Neural cell (in vitro differentiated cells): ENCODE measurements around the gene SUMO3. TPM values are rescaled to one million over a fixed set of nuclear protein-coding genes. Genes with fewer than 3 reads are reported as not detected.

Source experiments
- H2AFZ ChIP-seq: fragments of 200-600, 300-800 bp; sonication (generic), shearing (Covaris generic); 2 replicates; pipeline ENCODE4 v1.6.0; 2014; ENCODE audit warnings: low read depth, mild to moderate bottlenecking, antibody characterized with exemption, low read length, moderate library complexity
- H3F3A ChIP-seq: fragments of 200-600 bp; shearing (Covaris generic); 2 replicates; pipeline ENCODE4 v1.6.1; 2016; ENCODE audit warnings: mild to moderate bottlenecking, moderate library complexity, mixed read lengths, antibody characterized with exemption, low read length; ENCODE audit not compliant: insufficient read depth, poor library complexity, severe bottlenecking
- H3K27ac ChIP-seq: fragments of 200-600, 300-800 bp; sonication (generic), shearing (Covaris generic); 2 replicates; pipeline ENCODE4 v1.5.1; 2014; ENCODE audit warnings: mild to moderate bottlenecking, low read length, moderate library complexity
- H3K27me3 ChIP-seq: fragments of 300-800, 200-600 bp; sonication (generic), shearing (Covaris generic); 2 replicates; pipeline ENCODE4 v1.6.0; 2014; ENCODE audit warnings: mild to moderate bottlenecking, low read depth, low read length, moderate library complexity; ENCODE audit not compliant: insufficient read depth
- H3K36me3 ChIP-seq: fragments of 300-800, 200-600 bp; sonication (generic), shearing (Covaris generic); 2 replicates; pipeline ENCODE4 v1.5.1; 2014; ENCODE audit warnings: mild to moderate bottlenecking, antibody characterized with exemption, low read length, moderate library complexity; ENCODE audit not compliant: insufficient read depth
- H3K4me2 ChIP-seq: fragments of 300-800, 200-600 bp; sonication (generic), shearing (Covaris generic); 2 replicates; pipeline ENCODE4 v1.6.0; 2014; ENCODE audit warnings: mild to moderate bottlenecking, low read length
- H3K4me3 ChIP-seq: fragments of 300-800, 200-600 bp; sonication (generic), shearing (Covaris generic); 2 replicates; pipeline ENCODE4 v1.5.1; 2014; ENCODE audit warnings: mild to moderate bottlenecking, low read length, moderate library complexity
- H3K79me2 ChIP-seq: fragments of 200-600 bp; shearing (Covaris generic); replicated peaks from 2 replicates; pipeline ENCODE4 v1.6.0; 2014; ENCODE audit warnings: mild to moderate bottlenecking, low read length, moderate library complexity; ENCODE audit not compliant: insufficient read depth
- H3K9ac ChIP-seq: fragments of 300-800, 200-600 bp; sonication (generic), shearing (Covaris generic); 2 replicates; pipeline ENCODE4 v1.6.1; 2016; ENCODE audit warnings: mild to moderate bottlenecking, low read length, mixed read lengths
- H3K9me2 ChIP-seq: fragments of 200-600 bp; shearing (Covaris generic); 2 replicates; pipeline ENCODE4 v1.6.1; 2016; ENCODE audit warnings: mild to moderate bottlenecking, low read length, mixed read lengths; ENCODE audit not compliant: insufficient read depth
- H3K9me3 ChIP-seq: fragments of 200-600, 300-800 bp; sonication (generic), shearing (Covaris generic); 2 replicates; pipeline ENCODE4 v1.6.1; 2016; ENCODE audit warnings: mild to moderate bottlenecking, mixed run types, low read length, moderate library complexity, mixed read lengths
- H4K20me1 ChIP-seq: fragments of 200-600 bp; shearing (Covaris generic); 2 replicates; pipeline ENCODE4 v1.6.1; 2016; ENCODE audit warnings: mild to moderate bottlenecking, mixed run types; ENCODE audit not compliant: insufficient read depth
- CTCF ChIP-seq: fragments of 450-650 bp; IDR thresholded peaks from 2 replicates; pipeline ENCODE4 v1.5.1; 2014; ENCODE audit warnings: antibody characterized with exemption, mild to moderate bottlenecking, moderate library complexity; ENCODE audit not compliant: poor library complexity, severe bottlenecking
- EP300 ChIP-seq: fragments of 450-650 bp; conservative IDR thresholded peaks from 2 replicates; pipeline ENCODE4 v1.6.1; 2014; ENCODE audit warnings: antibody characterized with exemption, mild to moderate bottlenecking, moderate library complexity; ENCODE audit not compliant: poor library complexity, severe bottlenecking
- EZH2 ChIP-seq: fragments of 200-600, 300-800 bp; shearing (Covaris generic), sonication (generic); IDR thresholded peaks from 2 replicates; pipeline ENCODE4 v1.6.1; 2014; ENCODE audit warnings: antibody characterized with exemption, low read length, borderline replicate concordance, mild to moderate bottlenecking; ENCODE audit not compliant: insufficient read depth, poor library complexity, severe bottlenecking
- MXI1 ChIP-seq: fragments of 450-650 bp; conservative IDR thresholded peaks from 2 replicates; pipeline ENCODE4 v1.6.1; 2014; ENCODE audit warnings: antibody characterized with exemption, mild to moderate bottlenecking; ENCODE audit not compliant: poor library complexity, severe bottlenecking
- POLR2AphosphoS5 ChIP-seq: IDR thresholded peaks from 2 replicates; pipeline ENCODE4 v1.6.1; 2012
- RAD21 ChIP-seq: fragments of 450-650 bp; conservative IDR thresholded peaks from 2 replicates; pipeline ENCODE4 v1.6.1; 2014; ENCODE audit warnings: antibody characterized with exemption, mild to moderate bottlenecking, moderate library complexity
- SMC3 ChIP-seq: fragments of 450-650 bp; conservative IDR thresholded peaks from 2 replicates; pipeline ENCODE4 v1.6.1; 2014; ENCODE audit warnings: antibody characterized with exemption, mild to moderate bottlenecking, moderate library complexity; ENCODE audit not compliant: poor library complexity
- TAF1 ChIP-seq: IDR thresholded peaks from 2 replicates; pipeline ENCODE4 v1.6.1; 2012; ENCODE audit warnings: low read depth
- polyA plus RNA-seq: library from polyadenylated mRNA; depleted of rRNA; stranded (reverse); fragments of >200 nt; gene quantifications from 2 replicates; pipeline ENCODE4 v1.2.3, GENCODE V29; 2014
- TF ChIP-seq, protein P1 (sequence below): IDR thresholded peaks from 2 replicates; pipeline ENCODE4 v1.6.1; 2012; ENCODE audit warnings: borderline replicate concordance

Gene SUMO3
- polyA plus RNA-seq, 1 donor from 2014 or later = 113 TPM

DNA sequence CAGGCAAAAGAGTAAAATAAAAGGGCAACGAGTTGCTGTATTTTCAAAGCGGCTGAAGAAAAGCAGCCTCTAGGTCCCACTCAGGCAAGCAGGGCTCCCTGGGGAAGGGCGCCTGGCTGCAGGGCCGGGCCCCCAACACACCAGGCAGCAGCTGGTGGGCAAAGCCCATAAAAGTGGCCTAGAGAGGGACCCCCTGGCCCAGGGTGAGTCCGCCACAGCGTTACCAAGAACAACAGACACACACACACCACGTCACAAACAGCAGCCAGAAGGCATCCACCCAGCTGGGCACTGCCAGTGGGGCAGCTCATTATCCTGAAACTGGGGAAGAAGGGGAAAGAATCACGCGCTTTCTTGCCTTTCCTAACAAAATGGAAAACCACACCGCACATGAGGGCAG is 4.7 kb downstream of the SUMO3 start:
- H3K27ac ChIP-seq = no peak overlapping the region
- no peaks in the 10 kb centered on the region for H3K27me3 ChIP-seq
- H3K9me3 ChIP-seq = no peaks in the 10 kb centered on the region
- no peak overlapping the region for H3K9ac ChIP-seq
- H3F3A ChIP-seq = no peaks in the 10 kb centered on the region
- H3K79me2 ChIP-seq = no peaks in the 10 kb centered on the region
- no peak overlapping the region for H2AFZ ChIP-seq
- no peaks in the 10 kb centered on the region for H3K36me3 ChIP-seq
- no peak overlapping the region for H3K4me2 ChIP-seq
- no peaks in the 10 kb centered on the region for H4K20me1 ChIP-seq
- no peak overlapping the region for H3K4me3 ChIP-seq
- no peaks in the 10 kb centered on the region for H3K9me2 ChIP-seq
- TF ChIP-seq CTCF (no peak), RAD21 (no peak), EP300 (no peak), MXI1 (no peak), EZH2 (no peak), TAF1 (no peak), SMC3 (no peak), POLR2AphosphoS5 (no peak)
- TF ChIP-seq, protein P1, sequence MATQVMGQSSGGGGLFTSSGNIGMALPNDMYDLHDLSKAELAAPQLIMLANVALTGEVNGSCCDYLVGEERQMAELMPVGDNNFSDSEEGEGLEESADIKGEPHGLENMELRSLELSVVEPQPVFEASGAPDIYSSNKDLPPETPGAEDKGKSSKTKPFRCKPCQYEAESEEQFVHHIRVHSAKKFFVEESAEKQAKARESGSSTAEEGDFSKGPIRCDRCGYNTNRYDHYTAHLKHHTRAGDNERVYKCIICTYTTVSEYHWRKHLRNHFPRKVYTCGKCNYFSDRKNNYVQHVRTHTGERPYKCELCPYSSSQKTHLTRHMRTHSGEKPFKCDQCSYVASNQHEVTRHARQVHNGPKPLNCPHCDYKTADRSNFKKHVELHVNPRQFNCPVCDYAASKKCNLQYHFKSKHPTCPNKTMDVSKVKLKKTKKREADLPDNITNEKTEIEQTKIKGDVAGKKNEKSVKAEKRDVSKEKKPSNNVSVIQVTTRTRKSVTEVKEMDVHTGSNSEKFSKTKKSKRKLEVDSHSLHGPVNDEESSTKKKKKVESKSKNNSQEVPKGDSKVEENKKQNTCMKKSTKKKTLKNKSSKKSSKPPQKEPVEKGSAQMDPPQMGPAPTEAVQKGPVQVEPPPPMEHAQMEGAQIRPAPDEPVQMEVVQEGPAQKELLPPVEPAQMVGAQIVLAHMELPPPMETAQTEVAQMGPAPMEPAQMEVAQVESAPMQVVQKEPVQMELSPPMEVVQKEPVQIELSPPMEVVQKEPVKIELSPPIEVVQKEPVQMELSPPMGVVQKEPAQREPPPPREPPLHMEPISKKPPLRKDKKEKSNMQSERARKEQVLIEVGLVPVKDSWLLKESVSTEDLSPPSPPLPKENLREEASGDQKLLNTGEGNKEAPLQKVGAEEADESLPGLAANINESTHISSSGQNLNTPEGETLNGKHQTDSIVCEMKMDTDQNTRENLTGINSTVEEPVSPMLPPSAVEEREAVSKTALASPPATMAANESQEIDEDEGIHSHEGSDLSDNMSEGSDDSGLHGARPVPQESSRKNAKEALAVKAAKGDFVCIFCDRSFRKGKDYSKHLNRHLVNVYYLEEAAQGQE = no peak

- H3K4me2 ChIP-seq = no peak overlapping the region
- H3K27ac ChIP-seq = no peak overlapping the region
- TF ChIP-seq CTCF (no peak), POLR2AphosphoS5 (no peak), MXI1 (no peak), EZH2 (no peak), SMC3 (no peak), TAF1 (no peak), EP300 (no peak), RAD21 (no peak)
- TF ChIP-seq, protein P1 = no peak
- H3K9ac ChIP-seq = no peak overlapping the region
- H3F3A ChIP-seq = no peaks in the 10 kb centered on the region
- no peaks in the 10 kb centered on the region for H4K20me1 ChIP-seq
- no peaks in the 10 kb centered on the region for H3K9me2 ChIP-seq
- H3K36me3 ChIP-seq = no peaks in the 10 kb centered on the region
- no peaks in the 10 kb centered on the region for H3K9me3 ChIP-seq
- no peak overlapping the region for H2AFZ ChIP-seq
- no peaks in the 10 kb centered on the region for H3K79me2 ChIP-seq
- H3K4me3 ChIP-seq = no peak overlapping the region
- no peaks in the 10 kb centered on the region for H3K27me3 ChIP-seq
These were observed 5.2 kb downstream of the SUMO3 start for GRCh38 chr21:44812640-44813039.
